Ureter (tissue), 1 donor: ENCODE measurements around the gene KRT7. TPM values are rescaled to one million over a fixed set of nuclear protein-coding genes. Genes with fewer than 3 reads are reported as not detected.
"Not testable (repeated sequence)": the region's sequence is repeated elsewhere in the genome, so short reads cannot be mapped to it uniquely, and the experiment has no call there.

Experiments used
- DNase-seq: peaks from one replicate; pipeline ENCODE4 v3.0.0-alpha.2; 2020; ENCODE audit warnings: low spot score
- total RNA-seq: library from RNA; stranded (reverse); gene quantifications from one replicate; pipeline ENCODE4 v1.2.4, GENCODE V29; 2023
- donor health status: DM: yes; HTN: yes; CAD: no.

KRT7 gene
- total RNA-seq, 1 donor from 2014 or later, result 2,511 TPM

- no peak for DNase-seq
Observed at GRCh38 chr12:52255926-52256583, 23.0 kb downstream of the KRT7 start.

- no peak for DNase-seq
Observed at GRCh38 chr12:52256584-52256935, 23.5 kb downstream of the KRT7 start.

- no peak for DNase-seq
Observed at GRCh38 chr12:52257074-52257551, 24.1 kb downstream of the KRT7 start.

GRCh38 chr12:52257922-52258321, 24.9 kb downstream of the KRT7 start:
- DNase-seq, result not testable (repeated sequence)

GRCh38 chr12:52258335-52258901, 25.4 kb downstream of the KRT7 start:
- DNase-seq, result no peak

GRCh38 chr12:52259657-52260243, 26.7 kb downstream of the KRT7 start:
- DNase-seq, result no peak

GRCh38 chr12:52260361-52261207, 27.5 kb downstream of the KRT7 start:
- no peak for DNase-seq

- no peak for DNase-seq
Observed at GRCh38 chr12:52261208-52261484, 28.1 kb downstream of the KRT7 start.

GRCh38 chr12:52262286-52262685, 29.2 kb downstream of the KRT7 start:
- no peak for DNase-seq

GRCh38 chr12:52263761-52264434, 30.9 kb downstream of the KRT7 start:
- no peak for DNase-seq

GRCh38 chr12:52264435-52264825, 31.4 kb downstream of the KRT7 start:
- no peak for DNase-seq

GRCh38 chr12:52266514-52266913, 33.5 kb downstream of the KRT7 start:
- DNase-seq, result no peak

- no peak for DNase-seq
Observed at GRCh38 chr12:52267266-52267665, 34.2 kb downstream of the KRT7 start.

- no peak for DNase-seq
Observed at GRCh38 chr12:52267699-52268098, 34.7 kb downstream of the KRT7 start.

- DNase-seq, result no peak
Observed at GRCh38 chr12:52268212-52268611, 35.2 kb downstream of the KRT7 start.

- DNase-seq, result peak; percentile 6
Observed at GRCh38 chr12:52270541-52271070, 37.6 kb downstream of the KRT7 start.

GRCh38 chr12:52271158-52271557, 38.1 kb downstream of the KRT7 start:
- no peak for DNase-seq

GRCh38 chr12:52274521-52275120, 41.6 kb downstream of the KRT7 start, which contains the start of gene KRT86:
KRT86 (plus strand) TSS chr12:52274645; CDS start chr12:52301917, 27,272 bp downstream.
- peak; percentile 25 for DNase-seq

GRCh38 chr12:52275686-52276085, 42.6 kb downstream of the KRT7 start:
- DNase-seq, result peak; percentile 28

GRCh38 chr12:52277486-52278245, 44.6 kb downstream of the KRT7 start:
- peak; percentile 41 for DNase-seq
